ENCODE measurements around the gene SFXN5. TPM values are rescaled to one million over a fixed set of nuclear protein-coding genes. Genes with fewer than 3 reads are reported as not detected.

The SFXN5 gene
- polyA plus RNA-seq, 2 of the 4 experiments (the other 2 are of a cell fraction) = 16.7 to 19.6 TPM

DNA sequence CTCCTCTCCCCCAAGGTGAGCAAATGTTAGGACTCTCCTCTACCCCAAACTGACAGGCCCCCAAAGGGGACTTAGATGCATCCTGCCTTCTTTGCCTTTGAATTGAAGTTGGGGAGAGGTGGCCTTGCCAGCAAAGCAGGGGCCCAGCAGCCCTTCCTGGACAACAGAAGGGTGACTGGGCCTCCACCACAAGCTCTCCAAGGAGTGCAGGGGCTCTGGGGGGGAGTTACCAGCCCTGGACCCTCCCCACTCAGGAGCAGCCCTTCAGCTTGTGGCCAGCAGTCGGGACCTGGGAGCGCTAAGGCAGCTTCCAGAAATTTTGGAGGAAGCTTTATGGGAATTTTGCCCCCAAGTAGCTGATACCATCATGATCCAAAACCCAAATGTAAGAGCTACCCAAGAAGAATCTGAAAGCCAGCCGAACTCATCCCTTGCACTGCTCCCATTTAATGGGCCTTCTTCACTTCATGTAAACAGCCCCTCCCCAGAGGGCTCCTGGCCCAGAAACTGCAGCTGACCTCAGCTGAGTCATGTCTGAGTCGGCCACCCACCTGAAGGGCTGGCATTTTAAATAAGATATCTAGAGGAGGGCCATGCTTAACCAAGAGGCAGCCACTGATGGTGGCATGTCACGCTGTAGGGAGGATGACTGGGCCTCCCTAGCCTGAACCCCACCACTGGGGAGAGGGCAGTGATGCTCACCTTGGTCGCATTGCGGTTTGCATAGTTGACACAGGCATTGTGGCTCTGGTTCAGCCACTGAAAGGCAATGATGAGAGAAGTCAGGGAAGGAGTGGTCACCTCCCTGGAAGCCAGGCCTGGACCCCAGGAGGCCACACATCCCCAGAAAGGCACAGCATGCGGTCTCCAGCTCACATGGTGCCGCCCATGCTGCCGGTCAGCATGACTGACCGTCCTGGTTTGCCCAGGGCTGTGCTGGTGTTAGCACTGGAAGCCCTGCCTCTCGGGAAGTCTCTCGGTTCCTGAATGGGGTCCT is 71.5 kb downstream of the SFXN5 start:
- Histone ChIP-seq H3K9me3 (no peaks in the 10 kb centered on the region), H3K4me1 (peaks cover 18% of the 10 kb centered on the region), H3K4me3 (no peak overlapping the region), H3K27ac (peak overlapping the region in 1 of 2 experiments; percentile 47; a peak in 2 of 6 replicates), H3K4me2 (peak overlapping the region; percentile 38; the same call in 2 of the 3 replicates)
- 89% methylated on average over 13 of the region's 13 CpGs for WGBS (ENCODE audit: missing lambda C conversion rate)
- ATAC-seq = peak in 1 of 2 experiments; percentile 28; a peak in 1 of 6 replicates
- no peak for FAIRE-seq
- TF ChIP-seq RARB (CRISPR knock-in tag; IDR thresholded peaks at IDR 0.05) (no peak), GATA3 (IDR thresholded peaks at IDR 0.05; ENCODE audit: borderline replicate concordance) (no peak), TFCP2L1 (CRISPR knock-in tag; IDR thresholded peaks at IDR 0.05) (no peak), EP300 (IDR thresholded peaks at IDR 0.05) (no peak), HOXA7 (CRISPR knock-in tag; IDR thresholded peaks at IDR 0.05) (no peak), ESRRA (IDR thresholded peaks at IDR 0.05; ENCODE audit: borderline replicate concordance, low read length) (no peak), FOSL2 (IDR thresholded peaks at IDR 0.05) (no peak), FOSL2 (CRISPR knock-in tag; IDR thresholded peaks at IDR 0.05) (no peak), CEBPB (IDR thresholded peaks at IDR 0.05) (no peak), POLR2A (IDR thresholded peaks at IDR 0.05; ENCODE audit: low read length) (no peak), ZSCAN20 (CRISPR knock-in tag; IDR thresholded peaks at IDR 0.05) (no peak), SMC3 (IDR thresholded peaks at IDR 0.05) (no peak), JUNB (IDR thresholded peaks at IDR 0.05) (no peak), FOSB (CRISPR knock-in tag; IDR thresholded peaks at IDR 0.05) (no peak), HOXB13 (CRISPR knock-in tag; IDR thresholded peaks at IDR 0.05; ENCODE audit: low read depth) (no peak), FOXS1 (CRISPR knock-in tag; IDR thresholded peaks at IDR 0.05) (no peak)
- TF ChIP-seq, protein P1, sequence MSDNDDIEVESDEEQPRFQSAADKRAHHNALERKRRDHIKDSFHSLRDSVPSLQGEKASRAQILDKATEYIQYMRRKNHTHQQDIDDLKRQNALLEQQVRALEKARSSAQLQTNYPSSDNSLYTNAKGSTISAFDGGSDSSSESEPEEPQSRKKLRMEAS (IDR thresholded peaks at IDR 0.05) = no peak
- TF ChIP-seq, protein P2, sequence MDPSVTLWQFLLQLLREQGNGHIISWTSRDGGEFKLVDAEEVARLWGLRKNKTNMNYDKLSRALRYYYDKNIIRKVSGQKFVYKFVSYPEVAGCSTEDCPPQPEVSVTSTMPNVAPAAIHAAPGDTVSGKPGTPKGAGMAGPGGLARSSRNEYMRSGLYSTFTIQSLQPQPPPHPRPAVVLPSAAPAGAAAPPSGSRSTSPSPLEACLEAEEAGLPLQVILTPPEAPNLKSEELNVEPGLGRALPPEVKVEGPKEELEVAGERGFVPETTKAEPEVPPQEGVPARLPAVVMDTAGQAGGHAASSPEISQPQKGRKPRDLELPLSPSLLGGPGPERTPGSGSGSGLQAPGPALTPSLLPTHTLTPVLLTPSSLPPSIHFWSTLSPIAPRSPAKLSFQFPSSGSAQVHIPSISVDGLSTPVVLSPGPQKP (IDR thresholded peaks at IDR 0.05; ENCODE audit: low read depth, low read length) = no peak
- TF ChIP-seq, protein P3, sequence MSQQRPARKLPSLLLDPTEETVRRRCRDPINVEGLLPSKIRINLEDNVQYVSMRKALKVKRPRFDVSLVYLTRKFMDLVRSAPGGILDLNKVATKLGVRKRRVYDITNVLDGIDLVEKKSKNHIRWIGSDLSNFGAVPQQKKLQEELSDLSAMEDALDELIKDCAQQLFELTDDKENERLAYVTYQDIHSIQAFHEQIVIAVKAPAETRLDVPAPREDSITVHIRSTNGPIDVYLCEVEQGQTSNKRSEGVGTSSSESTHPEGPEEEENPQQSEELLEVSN (IDR thresholded peaks at IDR 0.05; ENCODE audit: borderline replicate concordance, low read depth) = no peak
- ChIA-PET CTCF (interaction anchor here (0.6 to 18.2 kb wide), 9 partner anchors 8 to 177 kb away, joined by 3 to 190 read pairs (median 16); no protein-coding TSS in a partner anchor), POLR2A (no interaction called here)
- DNase-seq (ENCODE audit: low read depth in 1 of 2, low spot score in 1 of 2) = no peak

DNA sequence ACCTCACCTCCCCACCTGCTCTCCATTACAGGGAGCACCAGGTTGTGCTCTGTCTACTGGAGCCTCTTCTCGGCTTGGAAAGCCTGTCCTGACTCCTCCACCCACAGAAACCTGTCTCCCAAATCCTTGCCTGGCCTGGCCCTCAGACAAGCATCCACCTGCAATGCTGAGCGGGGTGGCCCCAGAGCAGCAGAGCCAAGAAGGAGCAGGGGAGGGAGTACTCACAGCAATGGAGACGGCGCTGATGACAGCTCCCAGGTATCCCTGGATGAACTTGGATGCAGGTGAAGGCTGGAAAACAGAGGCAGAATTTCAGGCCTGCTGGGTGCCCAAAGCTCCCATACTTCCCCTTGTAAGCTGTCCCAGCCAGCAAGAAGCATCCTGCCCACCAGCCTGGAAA is 72.8 kb downstream of the SFXN5 start:
- peaks cover 18% of the 10 kb centered on the region for H3K4me1 ChIP-seq
- ChIA-PET CTCF (interaction anchor here (1.1 to 18.2 kb wide), 8 partner anchors 12 to 178 kb away, joined by 4 to 190 read pairs (median 18); partner anchors contain the start of gene SPR), POLR2A (no interaction called here)
- H3K27ac ChIP-seq = no peak overlapping the region
- H3K9me3 ChIP-seq = no peaks in the 10 kb centered on the region
- no peak overlapping the region for H3K4me3 ChIP-seq
- WGBS (ENCODE audit: missing lambda C conversion rate) = 91% methylated on average over 4 of the region's 4 CpGs
- FAIRE-seq (no peak), ATAC-seq (no peak), DNase-seq (ENCODE audit: low read depth in 1 of 2, low spot score in 1 of 2) (no peak)
- TF ChIP-seq, protein P1 (IDR thresholded peaks at IDR 0.05) = no peak
- no peak for TF ChIP-seq JUN (IDR thresholded peaks at IDR 0.05)
- H3K4me2 ChIP-seq = no peak overlapping the region

DNA sequence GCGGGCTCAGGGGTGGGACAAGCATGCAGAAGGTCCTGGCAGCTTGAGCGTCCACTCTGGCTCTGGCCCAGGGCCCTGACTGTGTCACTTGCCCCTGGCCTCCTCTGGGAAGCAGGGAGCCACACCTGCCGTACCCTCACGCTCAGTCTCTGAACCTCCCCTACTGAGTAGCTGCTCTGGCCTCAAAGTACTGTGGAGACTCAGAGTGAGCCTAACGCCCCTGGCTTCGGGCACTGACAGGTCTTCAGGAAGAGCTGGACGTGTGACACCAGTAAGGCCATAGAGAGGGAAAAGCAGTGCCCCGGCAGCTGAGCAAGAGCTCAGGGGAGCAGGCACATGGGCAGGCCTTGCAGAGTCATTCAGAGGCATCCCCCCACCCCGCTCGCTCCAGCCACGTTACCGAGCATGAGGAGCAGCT is 73.3 kb downstream of the SFXN5 start:
- ATAC-seq (no peak), FAIRE-seq (no peak), DNase-seq (ENCODE audit: low read depth in 1 of 2, low spot score in 1 of 2) (no peak)
- Histone ChIP-seq H3K27ac (no peak overlapping the region), H3K4me1 (peaks cover 18% of the 10 kb centered on the region), H3K4me3 (no peak overlapping the region), H3K9me3 (no peaks in the 10 kb centered on the region), H3K4me2 (no peak overlapping the region)
- ChIA-PET CTCF (interaction anchor here (1.0 to 18.2 kb wide), 10 partner anchors 12 to 179 kb away, joined by 3 to 190 read pairs (median 12); partner anchors contain the start of gene SPR), POLR2A (no interaction called here)
- 96% methylated on average over 12 of the region's 12 CpGs for WGBS (ENCODE audit: missing lambda C conversion rate)
- no peak for TF ChIP-seq HOXA7 (CRISPR knock-in tag; IDR thresholded peaks at IDR 0.05)
